Peyer's patch (tissue), 4 donors: ENCODE results near the gene SLC7A6. TPM values are rescaled to one million over a fixed set of nuclear protein-coding genes. Genes with fewer than 3 reads are reported as not detected.
A peak's percentile ranks its signal among the peaks of the same experiment; 100 is the strongest.

Experiments used
- DNase-seq, 3 donors: peaks; one replicate each; pipeline ENCODE4 v3.0.0-alpha.2; 2017 to 2019
- H3K27ac ChIP-seq, 4 donors: fragments of 200-600 bp; sonication (generic); one replicate each; pipeline ENCODE4 v1.5.1; 2016 to 2019
- H3K27me3 ChIP-seq, 2 donors: fragments of 200-600 bp; sonication (generic); one replicate each; pipeline ENCODE4 v1.5.1; 2019
- H3K36me3 ChIP-seq, 3 donors: fragments of 200-600 bp; sonication (generic); one replicate each; pipeline ENCODE4 v1.5.1; 2016 to 2019
- H3K4me1 ChIP-seq, 4 donors: fragments of 200-600 bp; sonication (generic); one replicate each; pipeline ENCODE4 v1.5.1; 2016 to 2019
- H3K4me3 ChIP-seq, 4 donors: fragments of 200-600 bp; sonication (generic); 1 replicate in 3 of 4; 2 replicates in 1 of 4; pipeline ENCODE4 v1.5.1; 2016 to 2019; ENCODE audit warnings: mild to moderate bottlenecking in 1 of 4
- H3K9me3 ChIP-seq, 4 donors: fragments of 200-600 bp; sonication (generic); one replicate each; pipeline ENCODE4 v1.5.1; 2016 to 2019; ENCODE audit warnings: mild to moderate bottlenecking in 1 of 4
- POLR2A ChIP-seq, 2 donors: fragments of 450-650 bp; IDR thresholded peaks; one replicate each; pipeline ENCODE4 v1.5.1; 2017; ENCODE audit warnings: antibody characterized with exemption in 2 of 2, mild to moderate bottlenecking in 2 of 2, moderate library complexity in 2 of 2
- total RNA-seq, 4 donors: library from RNA; depleted of rRNA; stranded (reverse); fragments of >200 nt; gene quantifications; one replicate each; pipeline ENCODE4 v1.1.0, GENCODE V29; 2016
- TF ChIP-seq, protein P1 (sequence below), 6 experiments: fragments of 450-650 bp in 4 of 6; fragments of 200-600 bp in 2 of 6; sonication (generic) in 1 of 6; IDR thresholded peaks; one replicate each; pipeline ENCODE4 v1.5.1; 2017 to 2019; ENCODE audit warnings: antibody characterized with exemption in 6 of 6, mild to moderate bottlenecking in 3 of 6, moderate library complexity in 1 of 6

Gene SLC7A6
- total RNA-seq, 4 donors from 2014 or later: 19.9 to 83.3 (median 46.4) TPM

- TF ChIP-seq POLR2A (IDR thresholded peaks at IDR 0.05): peak; percentile 88 to 93
- TF ChIP-seq, protein P1, sequence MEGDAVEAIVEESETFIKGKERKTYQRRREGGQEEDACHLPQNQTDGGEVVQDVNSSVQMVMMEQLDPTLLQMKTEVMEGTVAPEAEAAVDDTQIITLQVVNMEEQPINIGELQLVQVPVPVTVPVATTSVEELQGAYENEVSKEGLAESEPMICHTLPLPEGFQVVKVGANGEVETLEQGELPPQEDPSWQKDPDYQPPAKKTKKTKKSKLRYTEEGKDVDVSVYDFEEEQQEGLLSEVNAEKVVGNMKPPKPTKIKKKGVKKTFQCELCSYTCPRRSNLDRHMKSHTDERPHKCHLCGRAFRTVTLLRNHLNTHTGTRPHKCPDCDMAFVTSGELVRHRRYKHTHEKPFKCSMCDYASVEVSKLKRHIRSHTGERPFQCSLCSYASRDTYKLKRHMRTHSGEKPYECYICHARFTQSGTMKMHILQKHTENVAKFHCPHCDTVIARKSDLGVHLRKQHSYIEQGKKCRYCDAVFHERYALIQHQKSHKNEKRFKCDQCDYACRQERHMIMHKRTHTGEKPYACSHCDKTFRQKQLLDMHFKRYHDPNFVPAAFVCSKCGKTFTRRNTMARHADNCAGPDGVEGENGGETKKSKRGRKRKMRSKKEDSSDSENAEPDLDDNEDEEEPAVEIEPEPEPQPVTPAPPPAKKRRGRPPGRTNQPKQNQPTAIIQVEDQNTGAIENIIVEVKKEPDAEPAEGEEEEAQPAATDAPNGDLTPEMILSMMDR (IDR thresholded peaks at IDR 0.05): no peak
- Histone ChIP-seq H3K4me3 (peak overlapping the region; percentile 50 to 58 (median 56)), H3K4me1 (peaks cover 0 to 46% (median 20%) of the 10 kb centered on the region in 4 donors), H3K27me3 (no peaks in the 10 kb centered on the region), H3K36me3 (peaks cover 0 to 15% (median 0%) of the 10 kb centered on the region in 3 donors), H3K9me3 (no peaks in the 10 kb centered on the region), H3K27ac (peak overlapping the region; percentile 74 to 92 (median 90))
- DNase-seq: peak; percentile 47 to 94 (median 91)
Measured at GRCh38 chr16:68236137-68236825, 28.0 kb upstream of the SLC7A6 start.

- Histone ChIP-seq H3K27ac (peak overlapping the region; percentile 74 to 92 (median 90)), H3K9me3 (no peaks in the 10 kb centered on the region), H3K4me1 (peaks cover 0 to 46% (median 20%) of the 10 kb centered on the region in 4 donors), H3K27me3 (no peaks in the 10 kb centered on the region), H3K4me3 (peak overlapping the region; percentile 50 to 58 (median 56)), H3K36me3 (peaks cover 0 to 9% (median 0%) of the 10 kb centered on the region in 3 donors)
- TF ChIP-seq, protein P1 (IDR thresholded peaks at IDR 0.05): no peak
- no peak for TF ChIP-seq POLR2A (IDR thresholded peaks at IDR 0.05)
- DNase-seq: peak in 2 of 3 donors; percentile 50 to 68
Measured at GRCh38 chr16:68236826-68237242, 27.5 kb upstream of the SLC7A6 start.

DNA sequence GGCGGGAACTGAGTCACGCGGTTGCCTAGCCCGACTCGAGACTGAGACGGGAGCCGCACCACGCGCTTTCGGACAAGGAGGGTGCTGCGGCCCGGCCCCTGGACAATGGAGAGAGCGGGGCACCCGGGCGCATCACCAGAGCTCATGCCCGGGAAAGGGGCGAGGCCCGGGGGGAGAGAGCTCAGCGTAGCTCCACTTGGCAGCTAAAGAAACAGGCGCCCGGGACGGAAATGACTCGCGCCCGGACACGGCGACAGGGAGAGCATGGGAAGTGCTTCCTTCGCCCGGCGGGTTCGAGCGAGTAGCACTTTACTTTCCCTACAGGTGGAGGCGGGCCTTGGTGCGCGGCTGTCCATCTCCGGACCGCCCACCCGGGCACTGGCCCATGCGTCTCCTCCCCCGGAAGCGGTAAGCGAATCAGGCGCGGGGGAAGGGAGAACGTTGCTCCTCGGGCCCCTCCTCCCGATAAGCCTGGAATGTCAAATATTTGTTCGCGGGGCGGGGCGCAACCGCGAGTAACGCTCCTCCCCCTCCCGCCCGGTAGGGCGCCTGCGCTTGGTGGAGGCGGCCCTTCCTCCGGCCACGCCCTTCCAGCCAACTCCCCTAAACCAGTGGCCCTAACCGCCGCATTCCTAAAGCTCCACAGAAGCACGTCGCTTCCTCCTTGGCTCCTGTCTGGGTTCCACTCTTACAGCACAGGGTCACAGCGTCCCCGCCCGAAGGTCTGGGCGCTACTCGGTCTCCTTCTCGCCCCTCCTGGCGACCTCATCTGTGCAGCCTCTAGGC is 26.9 kb upstream of the SLC7A6 start:
- H3K27me3 ChIP-seq: no peaks in the 10 kb centered on the region
- peak; percentile 93 to 95 for TF ChIP-seq POLR2A (IDR thresholded peaks at IDR 0.05)
- TF ChIP-seq, protein P1 (IDR thresholded peaks at IDR 0.05): peak in 1 of 6 experiments; percentile 5
- peak overlapping the region; percentile 74 to 92 (median 90) for H3K27ac ChIP-seq
- no peaks in the 10 kb centered on the region for H3K9me3 ChIP-seq
- peaks cover 0 to 46% (median 20%) of the 10 kb centered on the region in 4 donors for H3K4me1 ChIP-seq
- peak; percentile 93 to 99 (median 98) for DNase-seq
- peaks cover 0 to 3% (median 0%) of the 10 kb centered on the region in 3 donors for H3K36me3 ChIP-seq
- peak overlapping the region; percentile 50 to 58 (median 56) for H3K4me3 ChIP-seq

- TF ChIP-seq POLR2A (IDR thresholded peaks at IDR 0.05): no peak
- TF ChIP-seq, protein P1 (IDR thresholded peaks at IDR 0.05): no peak
- Histone ChIP-seq H3K36me3 (no peaks in the 10 kb centered on the region), H3K9me3 (no peaks in the 10 kb centered on the region), H3K27me3 (no peaks in the 10 kb centered on the region), H3K4me1 (peaks cover 0 to 44% (median 20%) of the 10 kb centered on the region in 4 donors), H3K4me3 (peak overlapping the region; percentile 50 to 58 (median 56)), H3K27ac (peak overlapping the region; percentile 74 to 92 (median 90))
- DNase-seq: peak in 1 of 3 donors; percentile 40
Measured at GRCh38 chr16:68238029-68238345, 26.3 kb upstream of the SLC7A6 start.

GRCh38 chr16:68242085-68242484 is 22.2 kb upstream of the SLC7A6 start:
- Histone ChIP-seq H3K4me1 (peaks cover 0 to 38% (median 16%) of the 10 kb centered on the region in 4 donors), H3K27ac (no peak overlapping the region), H3K36me3 (no peaks in the 10 kb centered on the region), H3K9me3 (no peaks in the 10 kb centered on the region), H3K4me3 (no peak overlapping the region), H3K27me3 (no peaks in the 10 kb centered on the region)
- peak in 1 of 3 donors; percentile 3 for DNase-seq
- TF ChIP-seq, protein P1 (IDR thresholded peaks at IDR 0.05): no peak
- TF ChIP-seq POLR2A (IDR thresholded peaks at IDR 0.05): no peak
